HepG2 (cell line): Measurements from ENCODE around the gene CDC42BPG. TPM values are rescaled to one million over a fixed set of nuclear protein-coding genes. Genes with fewer than 3 reads are reported as not detected.

Source experiments
- ATAC-seq: fragments of 200-7000 bp; cut with Tn5 transposase; 3 replicates; pipeline ENCODE4 v1.9.1; 2020; ENCODE audit warnings: mild to moderate bottlenecking, moderate library complexity
- BruUV-seq: library from RNA; stranded (reverse); fragments of 400-500 nt; replicated peaks from 2 replicates; lab custom pipeline; 2021; lab: Mats Ljungman, UMichigan
- CTCF ChIA-PET: fragments of 300-600 bp; formaldehyde crosslinking; extraction: SDS; loops from one replicate; lab custom pipeline; 2021; ENCODE audit warnings: low total read pairs, inconsistent platforms, low intra/inter-chr PET ratio; lab: Yijun Ruan, JAX
- POLR2A ChIA-PET: fragments of 350-600 bp; sonication (Branson Sonifier 250); formaldehyde crosslinking; loops from one replicate; lab custom pipeline; 2020; ENCODE audit warnings: antibody characterized with exemption, inconsistent platforms; lab: Yijun Ruan, JAX
- DNase-seq: peaks from one replicate; pipeline ENCODE4 v3.0.0-alpha.2; 2015; ENCODE audit warnings: low spot score
- FAIRE-seq: peaks from 3 replicates; lab custom pipeline; 2011; peaks lifted over from hg19 to GRCh38; lab: Jason Lieb, UNC
- H2AFZ ChIP-seq: one replicate; pipeline ENCODE4 v1.6.1; 2011; ENCODE audit warnings: low read length, inconsistent platforms
- H3K27ac ChIP-seq: fragments of 300-600 bp; 3 replicates; pipeline ENCODE4 v1.8.0; 2011; ENCODE audit warnings: mixed run types, mild to moderate bottlenecking, mixed read lengths, low read length, inconsistent platforms; ENCODE audit not compliant: insufficient read depth; ENCODE audit errors: extremely low read length
- H3K27me3 ChIP-seq, 2 experiments: fragments of 200-600 bp in 1 of 2; 2 replicates in 1 of 2; 3 replicates in 1 of 2; pipeline versions ENCODE4 v1.6.0 to v1.8.0; 2011; ENCODE audit warnings: low read length in 2 of 2, mild to moderate bottlenecking in 2 of 2, moderate library complexity in 2 of 2, inconsistent platforms in 1 of 2; ENCODE audit not compliant: insufficient read depth in 2 of 2, control insufficient read depth in 1 of 2
- H3K36me3 ChIP-seq, 2 experiments: fragments of 200-600 bp in 1 of 2; replicated peaks in 1 of 2; 2 replicates in 1 of 2; 3 replicates in 1 of 2; pipeline versions ENCODE4 v1.5.1 to v1.8.0; 2011; ENCODE audit warnings: low read length in 2 of 2, inconsistent platforms in 1 of 2; ENCODE audit not compliant: insufficient read depth in 2 of 2, control insufficient read depth in 1 of 2
- H3K4me1 ChIP-seq: 2 replicates; pipeline ENCODE4 v1.5.1; 2012; ENCODE audit warnings: low read length, inconsistent platforms; ENCODE audit not compliant: insufficient read depth
- H3K4me2 ChIP-seq: 2 replicates; pipeline ENCODE4 v1.6.0; 2011; ENCODE audit warnings: low read depth, low read length, inconsistent platforms
- H3K4me3 ChIP-seq, 3 experiments: fragments of 200-600 bp in 1 of 3; sonication (generic), shearing (Covaris generic) in 1 of 3; replicated peaks in 1 of 3; 2 replicates each; pipeline ENCODE4 v1.5.1; 2011 to 2016; ENCODE audit warnings: low read length in 3 of 3, inconsistent platforms in 2 of 3, low read depth in 2 of 3, mild to moderate bottlenecking in 2 of 3, control low read depth in 1 of 3, mixed read lengths in 1 of 3; ENCODE audit not compliant: insufficient read depth in 1 of 3
- H3K79me2 ChIP-seq: one replicate; pipeline ENCODE4 v1.6.1; 2011; ENCODE audit warnings: low read length, inconsistent platforms; ENCODE audit not compliant: insufficient read depth
- H3K9ac ChIP-seq: 2 replicates; pipeline ENCODE4 v1.6.0; 2011; ENCODE audit warnings: mild to moderate bottlenecking, low read depth, low read length, inconsistent platforms; ENCODE audit not compliant: insufficient read depth
- H3K9me3 ChIP-seq: 2 replicates; pipeline ENCODE4 v1.5.1; 2012; ENCODE audit warnings: mild to moderate bottlenecking, low read length
- H4K20me1 ChIP-seq: 2 replicates; pipeline ENCODE4 v1.6.0; 2011; ENCODE audit warnings: inconsistent platforms, mild to moderate bottlenecking, low read length, moderate library complexity; ENCODE audit not compliant: insufficient read depth
- DNMT1 ChIP-seq: sonication (generic); formaldehyde crosslinking; IDR thresholded peaks from 2 replicates; pipeline ENCODE4 v1.5.1; 2020; ENCODE audit warnings: mild to moderate bottlenecking, missing genetic modification reagents
- THAP7 ChIP-seq: sonication (generic); formaldehyde crosslinking; IDR thresholded peaks from 2 replicates; pipeline ENCODE4 v1.8.1; 2023; ENCODE audit warnings: mild to moderate bottlenecking, missing genetic modification reagents
- ZBTB34 ChIP-seq: sonication (generic); formaldehyde crosslinking; IDR thresholded peaks from 2 replicates; pipeline ENCODE4 v1.8.0; 2022; ENCODE audit warnings: mild to moderate bottlenecking, missing genetic modification reagents
- ZNF572 ChIP-seq: sonication (generic); formaldehyde crosslinking; IDR thresholded peaks from 2 replicates; pipeline ENCODE4 v1.5.1; 2020; ENCODE audit warnings: mild to moderate bottlenecking, missing genetic modification reagents
- ZXDC ChIP-seq: sonication (generic); formaldehyde crosslinking; IDR thresholded peaks from 2 replicates; pipeline ENCODE4 v1.5.0; 2020; ENCODE audit warnings: mild to moderate bottlenecking, missing genetic modification reagents
- WGBS: methylation state at CpG from one replicate; pipeline ENCODE4 v1.1.6; 2017; ENCODE audit warnings: low lambda C conversion rate; 5-methylcytosine and 5-hydroxymethylcytosine counted together
- in situ Hi-C: cut with HindIII; loops from 2 replicates; pipeline ENCODE4 v1.10.0; 2017; ENCODE audit warnings: low pct_unique_long_range_greater_than_20kb; ENCODE audit not compliant: extremely low pct_ligation_motif_present
- intact Hi-C: fragments of 100-400 bp; cut with micrococcal nuclease; formaldehyde crosslinking; loops from one replicate; pipeline ENCODE4 v1.10.0; 2022; ENCODE audit not compliant: unreplicated experiment
- polyA plus RNA-seq, 8 experiments: library from polyadenylated mRNA; depleted of rRNA in 3 of 8; stranded (reverse) in 7 of 8; unstranded in 1 of 8; fragments of >200 nt; fragmentation: Illumina TruSeq in 4 of 8; extraction: Trizol in 4 of 8; gene quantifications; 2 replicates each; pipeline versions ENCODE4 v1.2.1 to v1.2.3, GENCODE V29; 2011 to 2016; ENCODE audit warnings: low read depth in 4 of 8, missing spikeins in 1 of 8, mixed read lengths in 1 of 8; ENCODE audit not compliant: insufficient read depth in 1 of 8
- total RNA-seq, 5 experiments: library from RNA; depleted of rRNA; stranded (reverse); fragments of >200 nt; fragmentation: Illumina TruSeq; extraction: Trizol; gene quantifications; 2 replicates each; pipeline ENCODE4 v1.2.3, GENCODE V29; 2016; ENCODE audit warnings: low read depth in 1 of 5

The CDC42BPG gene
- total and polyA plus RNA-seq, 2 of the 13 experiments (the other 11 are each of a cell fraction or from before 2014, with no cell fraction given) = 0.55 to 1.4 TPM

GRCh38 chr11:64848214-64848825, 3.9 kb upstream of the CDC42BPG start:
- ChIA-PET CTCF (interaction anchor here (1.3 to 4.5 kb wide), 2 partner anchors 45 to 61 kb away, joined by 3 to 72 read pairs; no protein-coding TSS in a partner anchor), POLR2A (interaction anchor here (0.9 to 4.7 kb wide), 11 partner anchors 22 to 263 kb away, joined by 3 to 30 read pairs (median 4); partner anchors contain the start of genes EHD1, GPHA2 and TM7SF2)
- Histone ChIP-seq H3K9ac (no peak overlapping the region), H3K4me2 (peak overlapping the region; percentile 61), H3K4me3 (peak overlapping the region in 1 of 3 experiments; percentile 32; a peak in 1 of 6 replicates), H3K9me3 (no peaks in the 10 kb centered on the region), H3K27ac (no peak overlapping the region), H3K4me1 (peaks cover 65% of the 10 kb centered on the region), H4K20me1 (no peaks in the 10 kb centered on the region), H2AFZ (no peak overlapping the region), H3K36me3 (no peaks in the 10 kb centered on the region), H3K79me2 (no peaks in the 10 kb centered on the region), H3K27me3 (no peaks in the 10 kb centered on the region; a peak in 1 of 5 replicates)
- ATAC-seq (no peak), DNase-seq (no peak), FAIRE-seq (no peak)
- BruUV-seq = no TSS peak
- in situ Hi-C loops = loop anchor here (5.0 kb wide), 1 partner anchor 44 kb away; no protein-coding TSS in a partner anchor
- intact Hi-C loops = loop anchor here (5.0 to 10.0 kb wide), 3 partner anchors 46 to 149 kb away; partner anchors contain the start of genes BATF2 and MAP4K2
- TF ChIP-seq THAP7 (CRISPR knock-in tag) (no peak), ZBTB34 (CRISPR knock-in tag) (no peak), DNMT1 (CRISPR knock-in tag) (no peak), ZNF572 (CRISPR knock-in tag) (0 out of 2 replicates have a peak, but pooled peaks have one; percentile 8), ZXDC (CRISPR knock-in tag) (no peak)
- WGBS = 50% methylated on average over 4 of the region's 6 CpGs
